ENCODE results near the gene ZFC3H1. TPM values are rescaled to one million over a fixed set of nuclear protein-coding genes. Genes with fewer than 3 reads are reported as not detected.

ZFC3H1 gene
- total and polyA plus RNA-seq, 2 donors (not counting 3 experiments of a cell fraction or from before 2014, with no cell fraction given): 23.6 to 60.4 TPM

- FAIRE-seq: no peak
- no peak overlapping the region for H3K27ac ChIP-seq (ENCODE audit: insufficient read depth, low read depth, low read length)
- H3K4me2 ChIP-seq (ENCODE audit: insufficient read depth, low read length): no peak overlapping the region
- no peaks in the 10 kb centered on the region for H3K36me3 ChIP-seq (ENCODE audit: control insufficient read depth in 2 of 2, extremely low read depth in 1 of 2, insufficient read depth in 2 of 2, low read length in 2 of 2)
- TF ChIP-seq CTCF (IDR thresholded peaks at IDR 0.05; ENCODE audit: extremely low read depth in 1 of 2, insufficient read depth in 1 of 2, low read depth in 1 of 2, low read length in 2 of 2) (no peak), POLR2A (IDR thresholded peaks at IDR 0.05; ENCODE audit: low read depth, low read length) (no peak), GATA2 (IDR thresholded peaks at IDR 0.05; ENCODE audit: insufficient read depth, insufficient read length, low read depth, low read length) (no peak), EZH2 (IDR thresholded peaks at IDR 0.05; ENCODE audit: borderline replicate concordance, low read depth, low read length, severe bottlenecking) (no peak), FOS (IDR thresholded peaks at IDR 0.05; ENCODE audit: borderline replicate concordance, insufficient read depth, low read length) (no peak), MAX (IDR thresholded peaks at IDR 0.05; ENCODE audit: insufficient read depth, insufficient read length) (no peak), POLR2AphosphoS5 (IDR thresholded peaks at IDR 0.05; ENCODE audit: insufficient read depth, low read depth, low read length) (no peak), JUN (IDR thresholded peaks at IDR 0.05; ENCODE audit: borderline replicate concordance, insufficient read depth, insufficient read length, low read depth) (no peak), MYC (IDR thresholded peaks at IDR 0.05; ENCODE audit: low read depth, low read length) (no peak)
- DNase-seq (ENCODE audit: low read depth, low spot score): no peak
- H3K4me3 ChIP-seq (replicated peaks in 1 of 3; ENCODE audit: insufficient read depth in 1 of 3, low read depth in 1 of 3, low read length in 3 of 3): no peak overlapping the region
- dilution Hi-C loops (cut with MboI; ENCODE audit: extremely low pct_ligation_motif_present, low sequenced_read_pairs) (no loop called here), intact Hi-C loops (cut with micrococcal nuclease) (no loop called here)
- H4K20me1 ChIP-seq (replicated peaks; ENCODE audit: control insufficient read depth, extremely low read depth, insufficient read depth, low read length): no peaks in the 10 kb centered on the region
- H2AFZ ChIP-seq (ENCODE audit: low read depth, low read length): no peak overlapping the region
- H3K4me1 ChIP-seq (ENCODE audit: control insufficient read depth, extremely low read depth, insufficient read depth, low read length): no peaks in the 10 kb centered on the region
- no peaks in the 10 kb centered on the region for H3K79me2 ChIP-seq (ENCODE audit: control insufficient read depth, insufficient read depth, low read length)
- no peaks in the 10 kb centered on the region for H3K9me3 ChIP-seq (replicated peaks; ENCODE audit: control insufficient read depth, insufficient read depth, low read length)
- BruUV-seq (replicated peaks): no TSS peak
- POLR2A ChIA-PET: no interaction called here
- H3K9ac ChIP-seq (replicated peaks; ENCODE audit: extremely low read depth, insufficient read depth, low read length): no peak overlapping the region
- no peaks in the 10 kb centered on the region for H3K9me1 ChIP-seq (replicated peaks; ENCODE audit: control insufficient read depth, extremely low read depth, insufficient read depth, low read length)
- H3K27me3 ChIP-seq (ENCODE audit: control insufficient read depth in 2 of 2, insufficient read depth in 2 of 2, low read length in 2 of 2): peaks cover 2% of the 10 kb centered on the region in 2 experiments
- CTCF ChIA-PET: interaction anchor here (1.0 kb wide), 1 partner anchor 14 kb away, joined by 3 read pairs; no protein-coding TSS in a partner anchor
Measured at GRCh38 chr12:71565535-71565934, 98.1 kb downstream of the ZFC3H1 start.
